Measurements from ENCODE around the gene AMMECR1. TPM values are rescaled to one million over a fixed set of nuclear protein-coding genes. Genes with fewer than 3 reads are reported as not detected.
A peak's percentile ranks its signal among the peaks of the same experiment; 100 is the strongest.

AMMECR1 gene
- total RNA-seq, 1 donor from 2014 or later: 19.5 TPM

DNA sequence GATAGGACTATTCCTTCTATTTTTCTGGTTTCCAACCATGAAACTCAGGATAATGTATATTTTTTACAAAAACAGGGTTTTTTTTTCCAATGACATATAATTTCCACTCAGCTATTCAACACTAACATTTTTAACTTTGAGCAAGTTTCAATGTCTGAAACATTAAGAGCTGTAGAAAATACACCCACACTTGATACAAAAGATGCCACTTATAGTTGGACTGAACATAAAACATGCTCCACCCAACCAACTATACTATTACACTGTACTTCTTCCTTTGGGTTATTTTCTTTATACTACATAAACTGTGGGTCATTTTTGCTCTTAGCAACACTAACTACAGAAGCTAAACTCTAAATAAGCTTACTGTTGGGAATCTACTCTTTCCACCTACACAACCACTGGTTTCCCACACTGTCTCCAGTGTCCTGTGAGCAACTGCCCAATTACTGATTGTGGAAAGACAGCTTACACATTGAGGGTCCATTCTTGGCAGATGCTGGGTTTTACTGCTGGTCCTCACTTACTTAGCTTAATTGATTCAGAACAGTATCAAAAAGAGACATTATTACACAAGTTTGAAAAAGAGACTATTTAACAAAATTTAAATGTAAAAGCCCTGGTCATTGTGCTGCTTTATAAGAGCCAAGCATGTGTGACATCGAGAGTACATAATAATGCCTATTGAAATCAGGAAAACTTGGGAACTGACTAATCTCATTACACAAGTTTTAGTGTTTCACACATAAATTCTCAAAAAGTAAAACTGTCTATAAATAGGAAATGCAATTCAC lies 6.3 kb downstream of the AMMECR1 start:
- DNase-seq: no peak

DNA sequence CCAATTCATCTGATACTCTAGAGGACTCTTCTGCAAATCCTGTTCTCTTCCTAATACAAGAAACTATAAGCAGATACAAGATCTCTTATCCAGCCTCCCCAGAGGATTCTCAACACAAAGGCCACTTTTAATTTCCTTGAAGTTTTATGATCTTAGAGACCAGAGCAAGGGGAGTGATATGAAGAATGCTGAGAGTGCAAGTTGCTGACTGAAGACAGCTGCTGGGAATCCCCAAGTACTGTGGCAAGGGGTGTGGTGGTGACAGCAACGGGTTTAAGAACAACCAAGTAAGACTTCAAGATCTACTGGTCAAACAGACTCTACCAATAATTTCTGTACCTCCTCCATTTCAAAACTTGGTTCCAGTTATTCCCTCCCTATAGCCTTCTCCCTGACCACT lies 7.0 kb downstream of the AMMECR1 start:
- DNase-seq: peak; percentile 53

DNA sequence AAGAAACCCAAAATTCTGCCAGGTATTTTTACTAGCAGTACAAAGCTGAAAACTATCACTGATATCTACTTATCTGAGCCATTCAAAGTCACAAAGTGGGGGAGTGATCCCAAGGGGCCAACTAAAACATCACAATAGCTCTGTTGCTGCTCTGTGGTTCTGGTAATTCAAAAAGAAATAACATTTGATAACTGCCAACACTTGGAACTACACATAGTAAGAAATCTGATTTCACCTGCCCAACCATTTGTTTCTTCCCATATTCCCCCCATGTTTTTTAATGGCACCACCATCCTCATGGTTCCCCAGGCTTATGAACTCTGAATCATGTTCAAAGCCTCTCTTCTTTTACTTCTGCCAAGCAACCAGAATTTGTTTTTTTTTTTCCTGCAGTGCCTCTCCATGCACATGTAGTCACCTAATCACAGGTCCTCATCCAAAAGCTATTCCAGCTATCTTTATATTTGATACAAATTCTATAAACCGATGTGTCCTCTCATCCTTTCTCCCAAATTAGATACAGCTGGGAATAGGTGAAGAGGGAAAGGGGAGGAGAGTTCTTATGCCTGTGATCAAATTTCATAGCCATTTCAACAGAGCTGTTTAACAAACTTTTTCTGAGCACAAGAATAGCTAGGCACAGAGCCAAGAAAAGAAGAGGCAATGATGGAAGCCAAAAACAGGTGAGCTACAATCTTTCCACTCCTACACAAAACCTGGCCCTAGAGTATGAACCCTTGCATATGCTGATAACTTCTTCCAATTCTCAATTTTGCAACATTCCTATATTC lies 7.7 kb downstream of the AMMECR1 start:
- peak; percentile 39 for DNase-seq

DNA sequence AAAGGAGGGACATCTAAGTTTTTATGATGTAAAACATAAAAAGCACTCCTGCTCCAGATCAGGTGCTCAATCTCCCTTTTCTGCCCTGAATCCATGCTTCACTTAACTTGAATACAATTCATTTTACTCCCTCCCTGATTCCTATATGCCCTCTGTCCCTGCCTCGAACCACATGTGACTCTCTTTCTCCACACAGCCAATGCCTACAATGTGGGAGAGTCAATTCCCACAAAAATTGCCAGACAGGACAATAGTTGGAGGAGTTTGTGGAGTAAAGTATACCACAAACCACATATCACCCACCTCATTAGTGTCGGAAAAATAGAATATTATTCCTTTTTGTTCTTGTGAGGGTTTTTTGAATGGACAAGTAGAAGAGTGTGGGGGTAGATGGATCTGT lies 9.7 kb downstream of the AMMECR1 start:
- DNase-seq: no peak

DNA sequence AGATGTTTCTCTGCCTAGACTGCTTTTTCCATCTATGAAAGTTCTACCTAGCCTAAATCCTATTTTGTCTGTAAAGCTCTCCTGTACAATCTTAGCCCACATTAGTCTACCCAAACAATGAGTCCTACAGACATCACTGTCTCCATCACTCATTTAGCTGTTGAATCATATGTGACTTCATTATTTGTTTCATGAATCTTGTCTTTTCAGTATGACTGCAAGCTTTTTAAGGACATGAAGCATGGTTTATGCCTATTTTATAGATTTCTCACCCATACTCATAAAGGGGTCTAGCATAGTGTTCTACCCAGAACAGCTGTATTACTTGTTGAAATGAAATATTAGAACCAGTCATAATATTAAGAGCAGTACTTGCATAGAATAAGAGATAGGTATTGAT lies 13.0 kb downstream of the AMMECR1 start:
- DNase-seq: no peak

DNA sequence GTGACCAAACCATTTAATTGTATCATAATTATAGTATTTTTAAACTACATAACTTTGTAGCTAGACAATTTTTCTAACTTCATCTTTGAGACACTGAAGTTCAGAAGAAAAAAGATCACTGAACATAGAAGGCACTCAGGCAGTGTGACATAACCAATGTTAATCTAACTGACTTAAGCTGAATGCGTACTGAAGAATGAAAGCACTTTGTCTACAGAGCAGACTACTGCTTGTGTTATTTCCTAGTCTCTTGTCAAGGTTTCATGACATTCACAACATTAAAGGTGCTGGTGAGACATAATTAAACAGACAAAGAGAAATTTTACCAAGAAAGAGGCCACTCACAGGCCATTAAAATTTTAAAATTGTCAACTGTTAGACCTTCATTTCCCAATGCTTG lies 13.5 kb downstream of the AMMECR1 start:
- DNase-seq: no peak

DNA sequence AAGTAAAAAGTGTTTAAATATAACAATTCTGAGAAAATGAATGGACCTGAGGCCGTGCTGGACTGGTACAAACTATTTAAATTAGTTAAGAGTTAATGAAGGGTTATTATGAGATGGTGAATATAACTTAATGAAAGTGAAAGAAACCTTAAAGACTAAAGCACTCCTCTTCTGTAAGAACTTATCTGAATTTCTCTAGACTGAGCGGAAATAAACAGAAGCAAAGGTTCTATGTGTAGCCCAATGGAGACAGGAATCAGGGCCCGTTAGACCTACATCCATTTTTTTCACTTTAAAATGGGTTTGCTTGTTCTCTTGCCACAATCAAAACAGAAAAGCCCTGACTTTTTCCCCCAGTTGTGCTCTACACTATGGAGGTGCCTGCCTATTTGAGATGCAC lies 14.9 kb downstream of the AMMECR1 start:
- DNase-seq: no peak

DNA sequence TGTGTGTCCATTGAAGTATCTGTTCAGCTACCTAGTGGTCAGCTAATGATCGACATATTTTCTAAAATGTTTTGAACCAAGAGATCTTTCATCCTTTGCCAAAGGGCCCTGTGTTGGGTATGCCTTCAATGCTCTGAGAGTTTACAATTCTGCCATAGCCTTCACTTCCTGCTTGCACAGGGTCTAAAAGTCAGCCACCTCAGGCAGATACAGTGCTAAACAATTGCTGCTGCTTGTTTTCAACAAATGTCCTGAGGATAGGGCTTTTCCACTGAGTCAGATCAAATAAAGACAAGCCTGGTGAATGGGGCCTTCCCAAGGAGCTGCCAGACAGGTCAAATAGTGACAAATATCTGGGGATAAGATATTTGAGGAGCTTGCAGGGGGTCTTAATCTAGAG lies 16.7 kb downstream of the AMMECR1 start:
- no peak for DNase-seq

DNA sequence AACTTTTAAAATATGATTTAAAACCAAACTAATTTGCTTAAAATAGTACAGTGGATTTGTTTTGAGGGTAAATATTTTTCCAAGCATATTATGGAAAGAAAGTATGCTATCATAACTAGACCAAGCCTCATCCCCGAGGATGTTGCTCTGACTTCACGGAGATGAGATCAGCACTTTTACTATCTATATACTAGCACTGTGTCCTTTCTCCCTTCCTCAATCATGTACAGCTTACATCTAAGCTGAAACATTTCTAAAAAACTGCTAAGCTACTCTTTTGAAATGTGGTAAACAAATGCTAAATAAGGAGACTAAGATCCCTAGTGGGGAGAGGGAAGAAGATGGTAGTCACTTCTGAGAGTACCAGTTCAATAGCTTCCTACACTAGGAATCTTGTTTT lies 23.8 kb downstream of the AMMECR1 start:
- DNase-seq: no peak

DNA sequence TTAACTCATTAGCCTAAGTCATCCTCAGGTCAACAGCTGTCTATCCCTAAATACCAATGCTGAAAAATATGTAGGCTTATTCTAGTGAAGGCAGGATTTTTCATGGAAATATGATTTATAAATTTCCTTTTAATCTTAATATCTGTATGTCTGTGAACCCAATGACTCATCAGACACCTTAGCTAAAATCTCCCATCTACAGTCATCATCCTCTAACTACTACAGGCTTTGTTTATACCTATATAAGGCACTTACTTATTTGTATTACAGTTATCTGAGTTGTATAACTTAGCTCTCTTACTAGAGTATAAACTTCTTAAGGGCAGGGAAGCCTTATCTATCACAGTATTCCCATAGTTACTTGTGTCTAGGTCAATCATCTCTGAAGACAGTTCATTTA lies 24.2 kb downstream of the AMMECR1 start:
- DNase-seq: no peak

DNA sequence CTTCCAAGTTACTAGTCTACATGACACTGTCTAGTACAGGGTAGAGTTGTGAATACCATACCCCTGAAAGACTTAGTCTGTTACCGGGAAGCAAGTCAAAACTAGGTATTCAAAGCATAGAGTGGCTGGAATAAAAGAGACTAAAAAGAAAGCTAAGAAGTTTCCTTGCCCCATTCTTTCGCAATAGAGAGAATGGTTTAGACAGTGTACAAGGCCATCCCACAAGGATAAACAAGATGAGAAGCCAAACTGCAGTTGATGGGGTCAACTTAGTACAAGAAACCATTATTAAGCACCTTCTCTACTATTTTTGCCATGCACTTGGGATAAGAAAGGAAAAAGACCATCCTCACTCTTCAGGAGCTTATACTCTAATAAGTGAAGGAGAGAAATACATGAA lies 30.3 kb downstream of the AMMECR1 start:
- DNase-seq: no peak

DNA sequence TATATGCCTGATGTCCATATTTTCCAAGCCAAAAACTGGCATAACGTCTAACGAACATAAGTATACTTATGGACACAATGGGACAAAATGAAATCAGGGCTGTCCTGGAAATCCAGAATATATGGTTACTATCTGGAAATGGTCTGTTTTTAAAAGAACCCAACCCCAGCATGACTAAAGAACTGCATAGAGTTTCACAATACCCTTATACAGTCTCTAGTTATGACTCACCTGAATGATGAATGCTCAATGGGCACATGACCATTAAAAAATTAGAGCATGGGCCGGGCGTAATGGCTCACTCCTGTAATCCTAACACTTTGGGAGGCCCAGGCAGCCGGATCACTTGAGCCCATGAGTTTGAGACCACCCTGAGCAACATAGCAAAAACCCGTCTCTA lies 31.8 kb downstream of the AMMECR1 start:
- DNase-seq: no peak

DNA sequence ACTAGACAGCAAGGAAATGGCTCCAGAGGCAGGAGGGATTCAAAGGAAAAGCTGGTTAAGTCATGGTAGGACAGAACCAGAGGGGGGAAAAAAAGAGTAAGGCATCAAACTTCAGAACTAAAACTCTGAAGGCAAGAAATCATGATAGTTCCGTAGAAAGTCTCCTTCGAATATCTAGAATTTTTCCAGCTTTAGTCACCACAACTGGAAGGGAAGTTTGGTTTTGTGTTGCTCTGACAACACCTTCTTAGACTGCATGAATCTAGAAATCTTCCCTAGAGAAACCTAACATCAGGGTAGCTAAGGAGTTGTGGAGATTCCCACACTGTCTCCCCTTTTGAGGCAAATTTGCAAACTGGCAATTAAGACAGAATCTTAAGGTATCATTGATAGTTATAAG lies 33.7 kb downstream of the AMMECR1 start:
- no peak for DNase-seq

DNA sequence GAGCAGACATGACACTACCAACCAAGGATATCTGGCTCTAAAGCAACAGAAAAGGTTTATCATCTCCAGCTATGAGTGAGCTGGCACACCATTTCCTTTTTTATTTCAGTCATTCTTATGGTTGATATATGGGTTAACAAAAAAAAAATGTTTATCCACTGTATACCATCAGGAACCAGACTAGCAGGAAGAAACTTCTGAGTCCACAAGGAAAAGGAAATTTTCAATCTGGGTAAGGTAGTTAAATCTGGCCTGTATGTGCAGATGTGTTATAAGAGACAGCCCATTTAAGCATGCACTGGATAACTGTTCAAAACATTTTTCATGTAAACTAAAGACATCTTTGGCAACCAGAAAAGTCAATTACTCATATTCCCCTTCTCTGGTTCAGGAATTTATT lies 35.0 kb downstream of the AMMECR1 start:
- no peak for DNase-seq

DNA sequence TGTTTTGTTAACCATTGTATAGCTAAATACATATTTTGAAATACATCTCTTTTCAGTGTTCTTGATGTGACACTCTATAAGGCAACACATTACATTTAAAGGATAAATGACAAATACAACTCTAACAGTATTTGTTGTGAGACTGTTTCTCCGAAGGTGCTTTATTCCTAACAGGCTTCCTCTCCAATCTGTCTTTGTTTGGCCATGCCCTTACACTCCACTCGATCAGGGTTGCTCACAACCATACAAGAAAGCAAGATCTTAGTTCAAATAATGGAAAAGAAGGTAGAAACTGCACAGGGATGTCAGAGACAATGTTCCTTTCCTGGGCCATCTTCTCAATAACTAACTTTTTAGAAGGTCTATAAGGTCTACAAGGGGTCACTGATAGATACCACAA lies 36.5 kb downstream of the AMMECR1 start:
- DNase-seq: no peak

DNA sequence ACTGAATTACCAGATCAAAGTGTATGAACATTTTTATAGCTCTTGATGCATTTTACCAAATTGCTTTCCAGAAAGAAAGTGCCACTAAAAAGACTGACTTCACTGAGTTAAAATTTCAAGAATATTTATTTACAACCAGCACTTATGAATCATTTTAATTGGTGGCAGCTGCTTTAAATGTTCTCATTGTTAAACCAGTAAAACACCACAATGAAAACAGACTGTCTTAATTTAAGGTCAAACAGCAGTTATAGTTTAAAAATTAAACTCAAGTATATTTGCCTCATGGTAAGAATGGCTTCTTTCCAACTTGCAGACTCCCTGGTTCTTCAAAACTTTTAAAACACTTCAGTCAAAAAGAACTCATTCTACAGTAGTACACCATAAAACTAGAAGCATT lies 36.9 kb downstream of the AMMECR1 start:
- peak; percentile 19 for DNase-seq

DNA sequence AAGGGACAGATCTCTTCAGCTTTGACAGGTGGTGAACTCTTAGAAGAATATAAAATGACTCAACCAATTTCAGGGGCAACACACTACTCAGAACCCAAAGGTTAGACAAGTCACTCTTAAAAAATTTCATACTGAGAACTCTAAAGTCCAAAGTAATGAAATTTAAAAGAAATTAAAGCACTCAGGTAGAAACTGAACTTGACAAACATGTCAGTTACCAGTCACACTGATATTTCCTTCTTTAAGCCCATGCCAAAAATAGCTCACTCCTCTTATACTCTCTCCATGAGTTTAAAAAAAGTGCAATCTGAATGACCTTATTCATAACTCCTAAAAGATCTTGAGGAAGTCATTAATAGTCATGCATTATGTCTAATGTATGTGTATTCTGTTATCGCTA lies 40.3 kb downstream of the AMMECR1 start:
- no peak for DNase-seq

DNA sequence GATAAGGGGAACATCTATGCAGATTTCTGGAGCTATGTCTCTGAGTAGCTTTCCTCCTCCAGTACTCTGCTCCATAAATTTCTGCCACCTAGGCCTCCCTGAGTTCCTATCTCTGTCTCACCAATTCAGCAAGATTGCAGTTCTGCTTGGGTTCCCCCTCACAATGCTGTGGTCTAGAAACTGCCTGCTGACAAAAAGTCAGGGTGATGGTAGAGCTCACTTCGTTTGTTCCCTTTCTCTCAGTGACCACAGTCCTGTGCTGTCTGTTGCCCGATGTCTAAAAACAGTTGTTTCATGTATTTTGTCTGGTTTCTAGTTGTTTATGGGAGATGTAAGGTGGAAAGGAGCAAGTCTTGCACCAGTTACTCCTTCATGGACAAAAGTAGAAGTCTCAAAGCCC lies 41.1 kb downstream of the AMMECR1 start:
- DNase-seq: no peak

DNA sequence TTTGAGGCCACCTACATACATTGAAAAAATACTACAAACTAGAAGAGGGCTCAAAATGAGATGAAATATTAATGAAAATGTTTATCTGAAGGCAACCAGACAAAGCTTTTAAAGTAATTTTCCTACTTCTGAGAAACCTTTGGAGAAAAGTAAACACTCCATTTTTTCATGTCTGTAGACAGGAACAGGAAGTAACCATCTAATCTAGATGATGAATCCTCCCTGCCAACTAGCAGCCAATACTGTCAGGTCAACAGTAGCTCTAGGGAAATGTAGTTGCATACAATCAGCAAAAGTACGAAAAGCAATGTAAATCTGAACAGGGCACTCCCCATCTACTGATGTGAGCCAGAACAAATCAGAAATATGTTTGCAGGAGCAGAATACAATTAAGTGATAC lies 49.0 kb downstream of the AMMECR1 start:
- no peak for DNase-seq

DNA sequence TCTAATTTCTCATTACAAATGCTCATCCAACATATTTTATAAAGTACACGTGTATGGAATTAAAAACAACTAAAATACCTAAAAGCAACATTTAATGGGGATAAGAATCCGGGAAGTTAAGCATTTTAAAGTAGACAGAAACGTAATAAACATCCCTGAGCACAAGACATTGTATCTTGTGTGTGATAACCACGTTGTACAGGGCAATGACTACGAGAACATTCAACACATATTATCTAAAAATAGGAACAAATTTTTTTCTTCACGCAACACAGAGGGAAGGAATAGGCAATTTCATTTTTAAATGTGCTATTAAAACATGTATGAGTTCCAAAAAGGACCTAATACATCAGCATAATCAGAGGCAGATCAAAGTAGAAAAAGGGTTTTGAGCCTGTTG lies 49.5 kb downstream of the AMMECR1 start:
- DNase-seq: no peak

DNA sequence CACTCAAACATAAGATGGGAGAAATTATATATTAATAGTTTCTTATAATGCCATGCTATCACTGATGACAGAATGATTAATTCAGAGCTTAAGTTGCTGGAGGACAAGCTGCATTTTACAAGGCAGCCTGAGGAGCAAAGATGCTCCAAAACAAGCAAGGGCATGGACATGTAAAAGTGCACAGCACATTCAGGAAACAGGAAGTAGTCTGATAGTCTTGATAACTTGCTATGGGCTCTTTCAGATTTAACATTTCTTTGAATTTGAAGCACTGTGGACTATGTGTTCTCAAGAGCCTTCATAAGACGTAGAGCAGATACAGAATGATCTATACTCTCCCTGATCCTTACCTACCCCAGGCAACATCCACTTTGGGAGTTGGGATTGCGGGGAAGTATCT lies 50.0 kb downstream of the AMMECR1 start:
- no peak for DNase-seq

DNA sequence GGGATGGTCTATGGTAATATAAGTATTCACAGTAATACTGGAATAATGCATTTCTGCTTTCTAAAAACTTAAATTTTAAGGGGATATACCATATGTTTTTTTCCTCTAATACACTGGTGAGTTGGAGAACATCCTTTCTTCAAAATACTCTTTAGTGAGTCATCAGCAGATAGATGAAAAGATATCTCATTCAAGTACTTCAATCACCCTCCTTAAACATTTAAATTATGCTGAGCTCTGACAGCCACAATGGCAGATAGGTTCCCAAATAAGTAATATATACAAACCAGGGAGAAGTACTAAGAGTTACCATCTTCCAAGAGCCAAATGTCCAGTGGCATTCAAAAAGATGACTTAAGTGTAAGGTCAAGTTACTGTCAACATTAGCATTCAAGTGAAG lies 52.2 kb downstream of the AMMECR1 start:
- no peak for DNase-seq

DNA sequence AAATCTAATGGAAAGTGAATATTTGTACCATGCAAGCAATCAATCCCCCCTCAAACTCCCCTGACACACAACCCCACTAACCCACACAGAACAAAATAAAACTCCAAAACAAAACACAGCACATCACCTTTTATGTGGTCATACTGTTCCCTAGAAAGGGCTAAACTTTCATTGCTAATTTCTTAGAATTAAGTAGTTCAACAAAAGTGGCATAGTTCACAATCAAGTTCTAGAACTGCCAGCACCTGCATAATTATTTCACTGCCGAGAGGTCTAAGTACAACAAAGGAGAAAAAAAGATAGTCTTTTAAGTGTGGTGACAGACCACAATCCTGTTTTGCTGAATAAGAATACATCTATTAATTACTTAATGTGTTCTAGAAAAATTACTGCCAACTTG lies 58.8 kb downstream of the AMMECR1 start:
- DNase-seq: no peak

DNA sequence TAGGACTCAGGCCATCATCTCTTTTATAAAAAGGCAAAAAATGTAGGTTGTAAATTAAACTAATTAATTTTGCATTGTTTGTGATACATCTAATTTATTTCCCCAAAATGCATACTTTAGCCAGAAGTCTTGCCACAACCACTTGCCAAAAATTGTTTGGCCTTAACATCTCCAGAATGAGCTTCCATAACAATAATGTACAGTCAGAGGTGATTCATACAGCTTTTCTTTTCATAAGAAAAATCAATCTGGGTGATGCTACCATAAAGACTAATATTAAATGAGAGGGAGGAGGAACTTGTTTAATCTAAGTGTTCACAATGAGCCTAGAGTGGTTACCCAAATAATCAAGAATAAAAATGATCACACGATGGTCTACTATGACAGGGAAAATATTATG lies 59.3 kb downstream of the AMMECR1 start:
- no peak for DNase-seq
